GM08714 (cell line): ENCODE measurements around the gene ACAN.

Source experiments
- H3K4me3 ChIP-seq: fragments of 200-500 bp; sonication (Bioruptor generic); 2 replicates; pipeline ENCODE4 v1.5.1; 2014; ENCODE audit warnings: mild to moderate bottlenecking, low read length, inconsistent platforms
- ZNF274 ChIP-seq: IDR thresholded peaks from 2 replicates; pipeline ENCODE4 v1.6.1; 2012; ENCODE audit warnings: mild to moderate bottlenecking, low read depth, low read length

ACAN gene

GRCh38 chr15:88803241-88803919 lies at the start of gene ACAN:
Gene ACAN (plus strand): TSS chr15:88803436. CDS start chr15:88836207, 32,771 bp downstream.
- H3K4me3 ChIP-seq = no peak within 1 kb of the TSS
- TF ChIP-seq ZNF274 = no peak

GRCh38 chr15:88756521-88756920 lies 46.7 kb upstream of the ACAN start:
- no peak overlapping the region for H3K4me3 ChIP-seq
- no peak for TF ChIP-seq ZNF274

- no peak overlapping the region for H3K4me3 ChIP-seq
- TF ChIP-seq ZNF274 = no peak
These were observed 46.3 kb upstream of the ACAN start for GRCh38 chr15:88756921-88757320.

GRCh38 chr15:88759872-88760271 lies 43.4 kb upstream of the ACAN start:
- TF ChIP-seq ZNF274 = no peak
- no peak overlapping the region for H3K4me3 ChIP-seq

GRCh38 chr15:88764448-88764847 lies 38.8 kb upstream of the ACAN start:
- TF ChIP-seq ZNF274 = no peak

GRCh38 chr15:88765212-88765611 lies 38.0 kb upstream of the ACAN start:
- H3K4me3 ChIP-seq = no peak overlapping the region
- no peak for TF ChIP-seq ZNF274

More at GRCh38 chr15:88764448-88764847, 38.8 kb upstream of the ACAN start:
- H3K4me3 ChIP-seq = no peak overlapping the region

- no peak overlapping the region for H3K4me3 ChIP-seq
- no peak for TF ChIP-seq ZNF274
These were observed 33.9 kb upstream of the ACAN start for GRCh38 chr15:88769161-88769971.

- H3K4me3 ChIP-seq = no peak overlapping the region
- no peak for TF ChIP-seq ZNF274
These were observed 27.5 kb upstream of the ACAN start for GRCh38 chr15:88775776-88776175.

GRCh38 chr15:88776646-88777045 lies 26.6 kb upstream of the ACAN start:
- no peak for TF ChIP-seq ZNF274
- no peak overlapping the region for H3K4me3 ChIP-seq

GRCh38 chr15:88779944-88780343 lies 23.3 kb upstream of the ACAN start:
- no peak for TF ChIP-seq ZNF274
- H3K4me3 ChIP-seq = no peak overlapping the region

GRCh38 chr15:88782465-88782864 lies 20.8 kb upstream of the ACAN start:
- H3K4me3 ChIP-seq = no peak overlapping the region
- no peak for TF ChIP-seq ZNF274

GRCh38 chr15:88785217-88785616 lies 18.0 kb upstream of the ACAN start:
- no peak overlapping the region for H3K4me3 ChIP-seq
- no peak for TF ChIP-seq ZNF274

- no peak for TF ChIP-seq ZNF274
These were observed 15.2 kb upstream of the ACAN start for GRCh38 chr15:88788036-88788435.

GRCh38 chr15:88788816-88789215 lies 14.4 kb upstream of the ACAN start:
- TF ChIP-seq ZNF274 = no peak
- no peak overlapping the region for H3K4me3 ChIP-seq

More at GRCh38 chr15:88788036-88788435, 15.2 kb upstream of the ACAN start:
- no peak overlapping the region for H3K4me3 ChIP-seq

- TF ChIP-seq ZNF274 = no peak
- no peak overlapping the region for H3K4me3 ChIP-seq
These were observed 12.8 kb upstream of the ACAN start for GRCh38 chr15:88790486-88790885.
